ENCODE measurements around the gene ELFN1.

The ELFN1 gene

DNA sequence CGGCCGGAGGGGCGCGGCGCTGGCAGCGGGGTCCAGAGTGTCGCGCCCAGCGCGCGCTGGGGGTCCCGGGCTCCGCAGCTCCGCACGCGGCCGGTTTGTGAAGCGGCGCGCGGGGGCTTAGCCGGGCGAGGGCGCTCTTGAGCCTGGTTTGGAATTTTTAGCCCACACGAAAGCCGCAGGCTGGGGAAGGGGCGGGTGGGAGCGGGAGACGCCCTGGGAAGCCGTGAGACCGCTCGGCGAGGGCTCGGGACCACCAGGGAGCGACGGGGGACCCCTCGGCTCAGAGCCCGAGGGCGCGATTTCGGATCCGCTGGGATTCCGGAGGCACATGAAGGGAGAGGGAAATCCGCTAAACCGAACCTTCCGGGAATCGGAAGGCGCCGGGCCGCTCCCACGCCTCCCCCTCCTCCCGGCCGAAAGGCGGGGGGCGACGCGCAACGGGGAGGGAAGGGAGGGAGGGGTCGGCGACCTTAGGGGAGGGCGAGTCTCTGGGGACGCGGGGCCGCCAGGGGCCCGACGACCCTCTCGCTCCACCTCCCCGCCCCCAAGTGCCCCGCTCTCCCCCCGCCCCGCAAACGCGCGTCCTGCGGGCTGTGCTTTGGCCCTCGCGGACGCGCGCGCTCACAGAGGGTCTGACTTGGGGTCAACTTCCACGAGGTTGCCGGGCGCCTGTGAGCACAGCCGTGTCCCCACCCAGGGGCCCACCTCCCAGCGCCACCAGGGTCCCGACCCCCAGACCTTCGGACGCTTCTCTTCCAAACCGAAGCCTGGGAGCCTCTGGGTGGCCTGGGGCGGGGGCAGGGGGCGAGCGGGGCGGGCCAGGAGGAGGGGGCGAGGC is 5.1 kb upstream of the ELFN1 start:
- Mint-ChIP-seq H3K4me3 (peak overlapping the region; percentile 29), H3K27me3 (peaks cover 51% of the 10 kb centered on the region), H3K9me3 (no peaks in the 10 kb centered on the region), H3K27ac (no peak overlapping the region), H3K4me1 (ENCODE audit: low read depth) (peaks cover 12% of the 10 kb centered on the region), H3K36me3 (ENCODE audit: low read depth) (no peaks in the 10 kb centered on the region)
- DNase-seq, result peak; percentile 77

DNA sequence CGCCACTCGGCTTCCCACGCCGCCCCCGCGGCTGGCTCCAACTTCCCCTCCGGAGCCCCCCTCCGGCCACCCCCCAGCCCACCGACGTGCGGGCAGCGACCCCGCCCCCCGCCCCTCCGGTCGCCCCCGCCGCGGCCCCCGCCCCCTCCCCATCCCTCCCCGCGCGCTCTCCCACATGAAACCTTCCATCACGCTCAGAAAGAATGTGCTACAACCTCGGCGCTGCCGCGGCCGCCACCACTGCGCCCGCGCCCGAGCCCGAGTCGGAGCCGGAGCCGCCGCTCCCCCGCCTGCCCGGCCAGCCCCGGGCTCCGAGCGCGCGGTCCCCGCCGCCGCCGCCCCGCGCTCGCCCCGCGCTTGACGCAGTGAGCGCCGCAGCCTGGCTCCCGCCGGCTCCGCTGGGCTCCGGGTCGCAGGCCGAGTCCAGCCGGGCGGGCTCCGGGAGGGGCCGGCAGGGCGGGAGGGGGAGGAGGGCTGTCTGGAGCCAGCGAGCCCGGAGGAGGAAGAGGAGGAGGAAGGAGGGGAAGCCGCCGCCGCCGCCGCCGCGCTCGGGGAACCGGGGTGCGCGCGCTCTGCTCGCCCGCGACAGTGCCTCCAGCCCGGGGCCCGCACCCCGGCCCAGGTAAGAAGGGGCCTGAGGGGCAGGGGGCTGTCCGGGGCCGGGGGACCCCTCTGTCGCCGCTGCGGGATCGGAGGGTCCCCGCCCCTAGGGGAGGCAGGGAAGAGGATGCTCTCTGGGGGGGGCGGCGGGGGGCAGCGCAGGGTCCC is 4.3 kb upstream of the ELFN1 start:
- peak; percentile 56 for DNase-seq
- Mint-ChIP-seq H3K4me1 (ENCODE audit: low read depth) (peaks cover 12% of the 10 kb centered on the region), H3K27me3 (peaks cover 47% of the 10 kb centered on the region), H3K27ac (no peak overlapping the region), H3K36me3 (ENCODE audit: low read depth) (no peaks in the 10 kb centered on the region), H3K9me3 (no peaks in the 10 kb centered on the region), H3K4me3 (no peak overlapping the region)

DNA sequence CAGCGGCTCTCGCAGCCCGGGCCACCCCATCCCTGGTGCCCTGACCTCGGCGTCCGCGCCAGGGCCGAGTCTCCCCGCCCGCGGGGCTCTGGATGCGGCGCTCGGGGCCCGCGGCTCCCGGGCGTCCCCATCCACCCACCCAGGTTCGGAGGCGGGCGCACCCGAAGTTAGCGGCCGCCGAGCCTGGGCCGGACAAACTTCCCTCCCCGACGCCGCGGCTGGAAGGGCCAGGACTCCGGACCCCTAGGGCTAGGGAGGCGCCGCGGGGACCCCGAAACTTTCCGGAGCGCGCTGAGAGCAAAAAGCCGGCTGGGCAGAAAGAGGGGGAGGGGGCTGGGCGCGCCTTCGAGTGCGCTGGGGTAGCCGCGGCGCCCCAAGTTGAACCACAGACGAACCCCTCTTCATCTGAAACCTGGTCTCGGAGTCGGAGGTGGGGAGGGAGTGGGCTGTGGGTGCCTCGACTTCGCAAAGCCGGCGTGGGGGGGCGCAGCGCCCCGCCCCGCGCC is 3.7 kb upstream of the ELFN1 start:
- Mint-ChIP-seq H3K27me3 (peaks cover 49% of the 10 kb centered on the region), H3K27ac (no peak overlapping the region), H3K36me3 (ENCODE audit: low read depth) (no peaks in the 10 kb centered on the region), H3K4me3 (no peak overlapping the region), H3K9me3 (no peaks in the 10 kb centered on the region), H3K4me1 (ENCODE audit: low read depth) (peaks cover 12% of the 10 kb centered on the region)
- DNase-seq, result peak; percentile 37

DNA sequence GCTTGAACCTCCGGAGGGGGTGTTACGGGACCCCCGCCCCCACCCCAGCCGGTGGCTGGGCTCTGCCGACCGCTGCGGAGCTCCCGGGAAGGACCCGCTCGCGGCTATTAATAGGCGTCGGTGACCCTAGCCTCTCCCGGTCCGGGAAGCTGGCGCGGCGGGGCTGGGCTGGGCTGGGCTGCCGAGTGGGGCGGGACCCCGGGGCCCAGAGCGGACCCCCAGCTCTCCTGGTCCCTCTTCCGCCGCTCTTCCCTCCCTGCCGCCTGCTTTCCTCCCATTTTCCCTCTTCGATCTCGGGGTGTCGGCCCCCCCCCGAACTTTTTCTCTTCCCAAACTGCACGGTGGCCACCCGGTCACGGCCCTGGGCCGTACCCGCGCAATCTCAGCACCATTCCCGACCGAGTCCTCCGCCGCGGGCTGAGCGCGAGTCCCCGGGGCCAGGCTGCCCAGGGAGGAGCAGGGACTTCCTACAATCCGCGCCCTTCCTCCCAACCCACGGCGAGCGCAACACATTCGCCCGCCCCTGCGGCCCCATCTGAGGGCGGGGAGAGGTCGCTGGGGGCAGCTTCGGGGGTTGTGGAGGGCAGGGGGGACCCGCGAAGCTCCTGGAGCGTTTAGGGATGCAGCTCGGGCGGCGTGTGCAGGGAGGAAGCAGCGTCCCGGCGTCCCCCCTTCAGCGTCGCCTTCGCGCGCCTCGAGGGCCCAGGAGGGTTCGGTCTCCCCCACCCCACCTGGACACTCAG is 3.1 kb upstream of the ELFN1 start:
- Mint-ChIP-seq H3K9me3 (no peaks in the 10 kb centered on the region), H3K27ac (no peak overlapping the region), H3K36me3 (ENCODE audit: low read depth) (no peaks in the 10 kb centered on the region)

DNA sequence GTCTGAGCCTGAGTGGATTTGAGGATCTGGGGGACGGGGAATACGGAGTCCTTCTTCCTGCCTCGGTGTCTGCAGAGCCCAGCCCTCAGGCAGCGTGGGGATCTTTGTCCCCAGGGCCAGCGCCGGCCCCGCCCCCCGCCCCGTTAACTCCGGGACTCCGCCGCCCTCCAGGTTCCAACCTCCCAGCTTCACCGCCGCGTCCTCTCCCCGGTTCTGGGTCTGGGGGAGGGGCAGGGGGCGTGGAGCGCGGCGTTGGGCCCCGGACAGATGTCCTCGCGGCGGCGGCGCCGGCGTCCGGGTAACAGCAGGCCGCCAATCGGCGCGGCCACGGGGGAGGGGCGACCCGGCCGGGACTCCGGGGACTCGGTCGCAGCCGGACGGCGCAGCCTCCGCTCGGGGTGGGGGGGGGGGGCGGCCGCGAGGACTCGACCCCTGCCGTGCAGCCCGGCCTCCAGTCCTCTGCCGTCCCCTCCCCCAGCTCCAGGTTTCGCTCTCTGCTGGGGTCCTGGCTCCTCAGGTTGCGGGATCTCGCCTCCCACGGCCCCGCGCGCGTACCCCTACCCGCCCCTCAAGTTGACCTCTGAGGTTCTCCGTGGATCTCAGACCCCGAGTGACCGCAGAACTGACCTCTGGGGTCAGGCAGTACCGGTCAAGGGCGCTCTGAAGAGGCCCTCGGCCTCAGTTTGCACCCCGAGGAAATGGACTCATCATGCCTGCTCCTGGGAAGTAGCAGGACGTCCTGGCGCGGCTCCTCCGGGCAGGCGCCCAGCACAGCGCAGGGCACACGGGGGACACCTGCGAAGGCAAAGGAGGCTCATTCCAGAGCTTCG is 2.3 kb upstream of the ELFN1 start:
- no peaks in the 10 kb centered on the region for H3K9me3 Mint-ChIP-seq
- H3K36me3 Mint-ChIP-seq (ENCODE audit: low read depth), result no peaks in the 10 kb centered on the region
- no peak overlapping the region for H3K27ac Mint-ChIP-seq
- DNase-seq, result peak; percentile 44
- peaks cover 47% of the 10 kb centered on the region for H3K27me3 Mint-ChIP-seq
- peak overlapping the region; percentile 39 for H3K4me3 Mint-ChIP-seq
- H3K4me1 Mint-ChIP-seq (ENCODE audit: low read depth), result peaks cover 12% of the 10 kb centered on the region

More for the DNA sequence above, 3.1 kb upstream of the ELFN1 start:
- DNase-seq, result peak; percentile 45
- Mint-ChIP-seq H3K27me3 (peaks cover 47% of the 10 kb centered on the region), H3K4me3 (peak overlapping the region; percentile 57), H3K4me1 (ENCODE audit: low read depth) (peaks cover 12% of the 10 kb centered on the region)

DNA sequence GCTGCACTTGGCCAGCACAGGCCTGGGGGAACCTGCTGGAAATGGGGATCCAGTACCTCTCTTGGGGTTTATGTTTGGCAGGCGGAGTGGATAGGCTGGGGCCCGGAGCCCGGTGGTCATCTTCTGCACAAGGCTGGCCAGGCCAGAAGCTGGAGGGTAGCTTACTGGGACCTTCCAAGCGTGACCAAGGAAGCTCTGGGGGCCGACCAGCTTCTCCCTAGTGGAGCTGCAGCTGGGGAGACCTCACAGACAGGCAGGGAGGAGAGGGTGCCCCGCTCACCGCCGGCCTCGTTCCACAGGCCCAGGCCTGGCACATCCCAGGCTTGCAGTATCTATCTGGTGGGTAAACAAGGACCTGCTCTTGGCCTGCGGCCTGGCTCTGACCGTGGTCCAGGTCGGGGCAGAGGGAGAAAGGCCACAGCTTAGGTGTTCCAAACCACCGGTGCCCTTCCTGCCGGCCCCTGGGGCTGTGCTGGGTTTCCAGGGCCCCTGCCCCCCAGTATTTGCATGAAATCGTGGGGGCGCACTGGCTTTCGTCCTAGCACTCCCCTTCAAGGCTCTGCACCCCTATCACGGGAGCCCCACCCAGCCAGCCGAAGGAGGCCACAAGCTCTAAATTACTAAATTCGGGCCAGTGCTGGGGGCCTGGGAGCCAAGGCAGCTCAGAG is 1.5 kb upstream of the ELFN1 start:
- Mint-ChIP-seq H3K4me3 (no peak overlapping the region), H3K4me1 (ENCODE audit: low read depth) (peaks cover 12% of the 10 kb centered on the region), H3K27me3 (peaks cover 44% of the 10 kb centered on the region), H3K27ac (no peak overlapping the region), H3K36me3 (ENCODE audit: low read depth) (no peaks in the 10 kb centered on the region), H3K9me3 (no peaks in the 10 kb centered on the region)
- peak; percentile 42 for DNase-seq

DNA sequence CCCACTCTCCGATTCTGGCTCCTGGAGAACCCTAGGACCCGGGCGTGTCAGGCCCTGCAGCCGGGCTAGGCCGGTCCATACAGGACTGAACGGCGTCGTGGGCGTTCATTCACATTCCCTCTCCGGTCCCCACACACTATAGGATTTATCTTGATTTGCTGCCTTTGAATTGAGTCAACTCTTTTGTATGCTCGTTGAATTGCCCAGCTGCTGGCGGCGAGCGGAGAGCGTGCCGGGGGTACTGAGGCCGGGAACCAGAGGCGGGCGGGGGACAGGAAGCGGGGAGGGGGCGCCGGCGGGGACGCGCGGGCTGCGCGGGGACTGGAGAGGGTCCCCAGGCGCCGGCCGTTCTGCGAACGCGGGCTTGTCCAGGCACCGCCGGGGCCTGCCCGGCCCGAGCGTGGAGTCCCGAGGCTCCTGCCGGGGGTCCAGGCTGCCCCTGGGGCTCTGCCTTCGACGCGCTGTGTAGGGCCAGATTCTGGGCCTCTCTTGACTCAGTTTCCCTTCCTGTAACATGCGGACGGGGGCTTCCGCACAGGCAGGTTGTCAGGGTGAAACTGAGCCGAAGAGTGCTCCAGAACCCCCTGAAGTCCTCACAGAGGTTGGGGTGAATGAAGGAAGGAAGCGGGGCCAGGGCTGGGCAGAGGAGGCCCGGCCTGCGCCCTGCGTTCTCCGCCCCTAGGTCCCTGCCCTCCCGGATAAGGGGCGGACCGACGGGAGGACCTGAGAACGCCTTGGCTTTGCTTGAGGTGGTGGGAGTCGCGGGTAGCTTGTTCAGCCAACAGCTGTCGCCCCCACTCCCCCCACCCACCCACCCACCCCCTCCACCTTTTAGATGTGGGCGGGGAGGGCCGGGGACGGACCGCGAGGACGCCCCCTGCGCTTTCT is 769 bp upstream of the ELFN1 start:
- H3K27ac Mint-ChIP-seq, result no peak overlapping the region
- no peak overlapping the region for H3K4me3 Mint-ChIP-seq
- peak; percentile 40 for DNase-seq
- peaks cover 12% of the 10 kb centered on the region for H3K4me1 Mint-ChIP-seq (ENCODE audit: low read depth)
- no peaks in the 10 kb centered on the region for H3K36me3 Mint-ChIP-seq (ENCODE audit: low read depth)
- H3K27me3 Mint-ChIP-seq, result peaks cover 47% of the 10 kb centered on the region
- H3K9me3 Mint-ChIP-seq, result no peaks in the 10 kb centered on the region

DNA sequence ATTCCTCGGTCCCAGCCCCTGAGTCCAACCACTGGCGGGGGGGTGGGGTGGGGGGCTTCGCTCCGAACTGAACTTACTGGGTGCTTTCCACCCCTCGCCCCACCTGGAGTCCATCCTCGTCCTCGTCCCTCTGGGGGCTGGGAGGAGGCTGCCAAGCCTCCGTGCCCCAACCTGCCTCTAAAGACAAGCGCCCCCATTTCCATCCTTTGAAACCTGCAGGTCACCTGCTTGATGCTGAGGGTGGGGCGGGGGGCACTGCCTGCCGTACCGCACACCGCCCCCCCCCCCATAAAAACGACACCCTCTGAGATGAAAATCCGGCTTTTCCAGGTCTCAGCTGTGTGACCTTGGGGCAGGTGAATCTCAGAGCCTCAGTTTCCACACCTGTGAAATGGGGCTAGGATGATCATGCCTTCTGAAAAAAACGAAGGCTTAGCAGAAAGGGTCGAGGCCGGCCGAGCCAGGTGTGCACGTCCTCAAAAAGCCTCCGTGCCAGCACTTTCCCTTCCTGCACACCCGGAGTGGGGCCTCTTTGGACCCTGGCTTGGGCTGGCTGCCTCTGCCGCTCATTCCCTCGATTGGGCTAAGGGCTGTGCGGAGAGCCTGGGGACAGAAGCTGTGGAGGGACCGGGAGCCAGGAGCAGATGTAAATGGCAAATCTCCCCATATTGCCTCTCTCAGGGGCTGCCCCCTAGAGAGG is 967 bp downstream of the ELFN1 start:
- Mint-ChIP-seq H3K27me3 (peaks cover 49% of the 10 kb centered on the region), H3K4me3 (no peak overlapping the region), H3K36me3 (ENCODE audit: low read depth) (no peaks in the 10 kb centered on the region), H3K9me3 (no peaks in the 10 kb centered on the region), H3K4me1 (ENCODE audit: low read depth) (peaks cover 12% of the 10 kb centered on the region), H3K27ac (no peak overlapping the region)
- no peak for DNase-seq

DNA sequence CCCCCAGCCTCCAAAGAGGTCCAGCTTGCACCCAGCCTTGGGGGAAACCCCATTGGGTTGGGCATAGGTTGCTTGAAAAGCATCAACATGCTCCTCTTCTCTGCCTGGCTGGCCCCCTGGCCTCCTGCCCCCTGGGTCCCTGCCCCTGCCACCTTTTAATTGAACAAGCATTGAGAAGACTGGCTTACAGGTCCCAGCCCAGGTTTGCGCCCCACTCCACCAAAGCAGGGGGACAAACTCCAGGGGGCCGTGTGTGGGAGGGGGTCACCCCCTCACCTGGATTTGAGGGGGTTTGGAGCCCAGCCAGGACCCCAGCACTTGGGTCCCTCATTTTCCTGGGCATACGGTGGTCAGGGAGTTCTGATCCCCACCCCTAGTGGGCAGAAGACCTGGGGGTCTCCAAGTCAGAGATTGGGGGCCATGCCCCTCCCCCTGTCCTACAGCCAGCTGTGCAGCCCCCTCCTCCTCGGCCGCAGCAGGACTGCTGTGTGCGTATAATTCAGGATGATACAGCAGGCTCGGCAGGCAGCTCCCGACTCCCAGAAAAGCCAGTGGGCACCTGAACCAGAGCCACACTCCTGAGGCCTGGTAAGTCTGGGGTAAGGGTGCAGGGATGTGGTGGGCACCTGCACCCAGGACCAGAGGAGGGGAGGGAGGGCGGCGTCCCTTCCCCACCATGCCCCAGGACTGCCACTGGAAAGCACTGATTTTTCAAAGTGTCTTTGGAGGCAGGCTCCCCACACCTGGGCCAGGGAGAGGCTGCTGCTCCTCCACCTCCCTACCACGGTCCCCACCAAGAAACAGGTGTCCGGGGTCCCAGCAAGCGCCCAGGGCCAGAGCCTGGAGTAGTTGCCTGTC is 1.7 kb downstream of the ELFN1 start:
- H3K27me3 Mint-ChIP-seq, result peaks cover 52% of the 10 kb centered on the region
- H3K27ac Mint-ChIP-seq, result no peak overlapping the region
- H3K4me1 Mint-ChIP-seq (ENCODE audit: low read depth), result peaks cover 12% of the 10 kb centered on the region
- no peaks in the 10 kb centered on the region for H3K9me3 Mint-ChIP-seq
- H3K4me3 Mint-ChIP-seq, result no peak overlapping the region
- peak; percentile 29 for DNase-seq
- no peaks in the 10 kb centered on the region for H3K36me3 Mint-ChIP-seq (ENCODE audit: low read depth)

DNA sequence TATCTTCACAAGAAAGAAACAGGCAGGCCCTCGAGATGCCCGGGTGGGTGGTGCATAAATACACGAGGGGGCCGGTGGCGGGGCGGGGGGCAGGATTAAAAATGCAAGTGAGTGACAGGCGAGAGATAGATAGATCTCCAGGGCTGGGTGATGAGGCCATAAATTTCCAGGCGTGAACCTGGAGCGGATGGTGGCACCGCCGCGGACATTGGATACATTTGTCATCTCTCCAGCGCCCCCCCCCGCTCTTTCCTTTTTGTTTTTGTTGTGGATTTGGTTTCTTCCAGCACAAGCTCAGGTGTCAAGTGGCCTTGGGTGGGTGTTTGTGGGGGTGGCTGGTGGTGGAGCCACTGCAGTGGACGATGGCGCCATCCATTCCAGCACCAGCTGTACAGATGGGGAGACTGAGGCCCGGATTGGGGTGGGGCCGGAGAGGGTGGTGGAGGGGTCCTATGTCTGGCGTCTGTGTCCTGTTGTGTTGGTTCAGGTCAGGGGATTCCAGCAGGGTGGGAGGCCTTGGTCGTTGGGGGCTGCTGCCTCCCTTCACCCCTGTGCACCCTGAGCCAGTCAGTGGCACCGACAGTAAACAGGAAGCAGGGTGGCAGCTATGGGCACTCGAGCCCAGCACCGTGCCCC is 2.9 kb downstream of the ELFN1 start:
- Mint-ChIP-seq H3K9me3 (no peaks in the 10 kb centered on the region), H3K27ac (no peak overlapping the region), H3K4me3 (no peak overlapping the region), H3K27me3 (peaks cover 46% of the 10 kb centered on the region), H3K4me1 (ENCODE audit: low read depth) (peaks cover 9% of the 10 kb centered on the region), H3K36me3 (ENCODE audit: low read depth) (no peaks in the 10 kb centered on the region)
- peak; percentile 14 for DNase-seq

DNA sequence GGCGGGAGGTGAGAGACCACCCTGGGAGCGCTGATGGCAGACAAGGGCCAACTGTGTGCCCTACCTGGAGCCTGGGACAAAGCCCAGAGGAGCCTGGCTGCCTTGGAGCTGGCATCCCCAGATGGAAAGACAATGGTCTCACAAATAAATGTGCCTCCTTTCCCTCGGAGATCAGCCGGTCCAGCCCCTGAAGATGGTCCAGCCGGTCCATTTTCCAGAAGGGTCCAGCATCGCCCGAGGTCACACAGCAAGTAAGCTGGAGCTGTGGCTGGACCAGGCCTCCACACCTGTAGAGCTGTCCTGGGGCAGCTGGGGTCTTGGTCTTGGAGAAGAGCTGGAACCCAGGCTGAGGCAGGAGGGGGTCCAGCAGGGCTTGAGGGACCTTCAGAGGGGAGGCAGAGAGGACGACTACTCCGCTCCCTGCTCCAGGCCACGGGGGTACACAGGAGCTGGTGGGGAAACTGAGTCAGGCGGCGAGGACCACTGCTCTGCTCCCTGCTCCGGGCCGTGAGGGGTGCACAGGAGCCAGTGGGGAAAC is 3.6 kb downstream of the ELFN1 start:
- Mint-ChIP-seq H3K4me1 (ENCODE audit: low read depth) (peaks cover 4% of the 10 kb centered on the region), H3K4me3 (no peak overlapping the region), H3K27ac (no peak overlapping the region), H3K27me3 (peaks cover 39% of the 10 kb centered on the region), H3K9me3 (no peaks in the 10 kb centered on the region), H3K36me3 (ENCODE audit: low read depth) (no peaks in the 10 kb centered on the region)
- peak; percentile 14 for DNase-seq

Data from activated T-cell treated with anti-CD3 and anti-CD28 coated beads, Interleukin-2, amount 50 U/mL, for 24 hours (primary cell).